ENCODE results near the gene HOXD10.

HOXD10 gene

GRCh38 chr2:176096243-176096985 lies 20.2 kb upstream of the HOXD10 start:
- FAIRE-seq: no peak

DNA sequence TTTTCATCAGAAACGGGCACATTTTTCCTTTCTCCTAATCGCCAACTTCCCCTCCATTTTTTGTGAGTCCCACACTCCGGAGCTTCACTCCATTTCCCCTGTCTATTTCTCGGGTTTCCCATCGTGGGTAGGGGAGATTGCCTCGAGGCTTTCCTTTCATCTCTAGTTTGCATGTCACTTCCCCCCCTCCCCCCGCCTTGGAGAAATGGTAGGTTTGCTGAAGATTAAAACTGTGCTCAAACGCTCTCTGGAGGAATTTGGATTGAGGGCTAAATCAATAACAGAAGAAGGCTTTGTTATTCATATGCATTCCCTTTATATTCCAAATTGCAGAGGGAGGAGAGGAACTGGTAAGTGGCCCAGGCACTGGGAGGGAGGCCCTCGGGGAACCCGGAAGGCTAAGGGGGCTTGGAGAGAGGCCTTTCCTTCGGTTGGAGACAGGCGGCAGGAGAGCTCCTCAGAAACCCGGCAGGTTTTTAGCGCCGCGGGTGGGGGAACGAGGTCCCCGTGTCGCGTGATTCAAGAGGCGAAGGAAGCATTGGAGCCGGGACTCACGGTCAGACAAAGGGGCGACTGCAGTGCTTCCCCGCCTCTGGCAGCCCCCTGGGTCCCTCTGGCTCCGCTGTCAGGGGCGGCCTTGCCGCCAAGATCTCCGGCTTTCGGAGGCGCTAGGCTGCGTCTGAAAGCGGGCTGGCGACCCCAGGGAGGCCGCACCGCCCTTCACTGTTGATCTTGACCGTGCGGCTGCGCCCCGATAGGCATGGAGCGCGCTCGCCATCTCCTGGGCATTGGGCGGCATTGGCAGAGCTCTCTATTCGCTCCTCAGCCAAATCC lies 19.4 kb upstream of the HOXD10 start:
- no peak for FAIRE-seq

GRCh38 chr2:176097820-176098365 lies 18.7 kb upstream of the HOXD10 start:
- no peak for FAIRE-seq

GRCh38 chr2:176098366-176099158 lies 18.0 kb upstream of the HOXD10 start:
- FAIRE-seq: no peak

DNA sequence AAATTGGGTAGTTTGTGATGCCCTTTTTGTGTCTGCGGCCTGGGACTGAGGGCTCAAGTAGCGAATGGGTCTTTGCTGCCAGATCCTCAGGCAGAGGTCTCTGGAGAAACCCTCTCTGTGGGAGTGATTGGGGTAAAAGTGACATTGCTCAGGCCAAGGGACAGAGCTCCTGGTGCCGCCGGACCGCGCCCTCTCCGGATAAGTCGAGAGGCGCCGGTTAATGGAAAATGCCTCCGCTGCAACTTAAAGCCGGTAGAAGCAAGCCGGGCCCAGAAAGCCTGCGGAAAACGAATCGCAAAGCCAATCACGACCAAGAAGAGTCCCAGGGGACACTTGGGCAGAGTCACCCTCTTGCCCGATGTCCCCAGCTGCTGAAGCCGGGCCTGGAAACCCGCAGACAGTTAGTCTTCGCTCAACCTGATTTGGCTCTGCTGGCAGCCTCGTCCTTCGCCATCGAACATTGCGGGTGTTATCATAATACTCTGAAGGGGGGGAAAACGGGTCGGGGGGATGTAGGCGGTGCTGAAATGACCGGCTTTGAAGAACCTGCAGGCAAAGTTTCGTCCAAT lies 17.3 kb upstream of the HOXD10 start:
- FAIRE-seq: no peak

GRCh38 chr2:176099728-176100546 lies 16.6 kb upstream of the HOXD10 start, which contains the start of gene HOXD12:
Gene HOXD12 (plus strand): TSS chr2:176099795. CDS start chr2:176099802, 7 bp downstream.
- no peak for FAIRE-seq

GRCh38 chr2:176100547-176101140 lies 15.9 kb upstream of the HOXD10 start:
- FAIRE-seq: no peak

DNA sequence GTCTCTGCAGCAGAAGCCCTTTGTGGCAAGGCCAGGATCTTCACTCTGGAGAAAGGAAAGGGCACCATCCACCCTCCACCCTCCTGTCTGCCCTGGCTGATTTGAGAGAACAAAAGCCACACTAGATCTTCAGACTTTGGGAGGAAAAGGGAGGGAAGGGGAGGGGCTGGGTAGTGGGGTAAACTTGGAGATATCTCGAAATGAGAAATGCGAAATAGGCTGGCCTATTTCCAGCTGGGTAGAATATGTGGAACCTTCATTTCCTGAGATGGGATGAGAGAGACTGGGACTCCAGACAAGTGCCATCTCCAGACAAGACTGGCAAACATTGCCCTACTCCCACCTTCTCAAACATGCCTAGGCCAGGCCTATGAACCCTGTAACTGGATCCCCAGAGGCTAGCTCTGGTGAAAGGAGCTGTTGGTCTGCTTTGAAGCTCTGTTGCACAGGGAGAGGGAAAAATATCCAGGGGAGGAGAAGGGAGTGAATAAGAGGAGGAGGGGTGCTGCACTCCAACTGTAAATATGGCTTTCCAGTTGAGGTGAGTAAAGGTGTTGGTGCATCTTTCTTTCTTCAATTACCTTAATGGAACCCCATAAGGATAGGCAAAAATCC lies 15.3 kb upstream of the HOXD10 start:
- FAIRE-seq: no peak

DNA sequence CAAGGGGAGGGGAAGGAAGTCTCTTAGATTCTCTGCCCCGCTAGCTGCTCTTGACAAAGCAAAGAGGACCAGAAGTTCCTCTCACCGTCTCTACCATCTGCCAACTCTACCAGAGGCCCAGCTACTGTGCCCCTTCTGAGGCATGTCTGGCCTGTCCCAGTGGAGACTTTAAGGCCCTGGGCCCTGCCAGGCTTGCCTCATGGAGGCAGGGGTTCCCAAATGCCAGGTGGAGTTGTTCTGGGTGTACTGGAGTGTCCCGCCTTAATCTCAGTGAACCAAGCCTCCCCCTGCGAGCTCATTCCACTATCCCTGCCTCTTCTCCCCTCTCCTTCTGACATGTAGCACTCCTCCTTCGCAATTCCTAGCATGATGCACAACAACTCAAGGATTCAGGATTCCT lies 14.7 kb upstream of the HOXD10 start:
- FAIRE-seq: no peak

DNA sequence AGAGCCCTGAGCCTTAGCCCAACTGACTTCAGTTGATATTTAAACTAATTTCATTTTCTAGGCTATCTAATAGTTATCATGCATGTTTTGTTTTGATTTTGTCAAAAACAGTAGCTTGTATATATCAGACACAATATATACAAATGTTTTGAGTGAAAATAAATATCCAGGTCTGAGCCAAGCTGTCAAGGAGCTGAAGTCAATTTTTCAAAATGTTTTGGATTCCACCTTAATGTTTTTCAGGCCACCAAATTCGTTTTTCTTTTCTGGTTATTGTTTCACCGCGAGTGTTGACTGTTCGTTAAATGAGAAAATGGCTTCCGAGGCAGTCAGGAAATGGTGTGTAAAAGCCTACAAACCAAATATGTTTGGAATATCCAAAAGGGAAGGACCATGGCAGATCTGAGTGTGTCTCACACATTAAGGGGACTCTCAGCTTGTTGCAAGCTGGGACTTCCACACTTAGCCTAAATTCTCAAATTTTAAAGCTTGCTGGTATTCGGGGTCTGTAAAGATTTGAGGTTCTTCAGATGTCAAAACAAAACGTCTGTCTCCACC lies 14.2 kb upstream of the HOXD10 start:
- no peak for FAIRE-seq

GRCh38 chr2:176103194-176103593 lies 13.4 kb upstream of the HOXD10 start:
- no peak for FAIRE-seq

GRCh38 chr2:176103742-176104315 lies 12.7 kb upstream of the HOXD10 start:
- FAIRE-seq: no peak

GRCh38 chr2:176104316-176105077 lies 12.1 kb upstream of the HOXD10 start:
- FAIRE-seq: no peak

DNA sequence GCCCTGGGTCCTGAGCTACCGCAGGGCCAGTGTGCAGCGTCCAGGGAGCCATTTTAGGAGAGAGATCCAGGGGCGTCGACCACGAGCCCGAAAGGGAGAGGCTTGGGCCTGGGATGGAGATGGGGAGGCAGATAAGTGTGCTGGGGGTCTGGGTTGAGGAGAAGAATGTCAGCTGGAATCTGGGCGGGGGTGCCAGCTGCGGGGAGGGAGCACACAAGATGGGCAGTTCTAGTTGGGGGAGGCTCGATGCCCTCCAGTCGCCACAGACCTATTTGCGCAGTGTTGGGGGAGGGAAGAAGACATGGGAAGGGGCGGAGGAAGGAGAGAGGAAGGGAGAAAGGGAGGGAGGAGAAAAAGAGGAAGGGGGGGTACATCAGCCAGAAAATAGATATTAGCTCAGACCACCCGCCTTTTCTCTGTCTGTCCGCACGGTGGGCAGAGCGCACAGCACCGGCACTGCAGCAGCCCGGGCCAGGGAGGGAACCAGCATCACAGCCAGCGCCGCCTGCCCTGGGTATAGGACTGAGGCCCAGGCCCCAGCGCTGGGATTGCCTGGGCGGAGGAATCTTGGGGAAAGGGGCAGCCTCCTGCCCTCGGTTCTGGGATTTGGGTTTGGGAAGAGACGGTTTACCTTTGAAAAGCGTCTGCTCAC lies 11.4 kb upstream of the HOXD10 start:
- no peak for FAIRE-seq

DNA sequence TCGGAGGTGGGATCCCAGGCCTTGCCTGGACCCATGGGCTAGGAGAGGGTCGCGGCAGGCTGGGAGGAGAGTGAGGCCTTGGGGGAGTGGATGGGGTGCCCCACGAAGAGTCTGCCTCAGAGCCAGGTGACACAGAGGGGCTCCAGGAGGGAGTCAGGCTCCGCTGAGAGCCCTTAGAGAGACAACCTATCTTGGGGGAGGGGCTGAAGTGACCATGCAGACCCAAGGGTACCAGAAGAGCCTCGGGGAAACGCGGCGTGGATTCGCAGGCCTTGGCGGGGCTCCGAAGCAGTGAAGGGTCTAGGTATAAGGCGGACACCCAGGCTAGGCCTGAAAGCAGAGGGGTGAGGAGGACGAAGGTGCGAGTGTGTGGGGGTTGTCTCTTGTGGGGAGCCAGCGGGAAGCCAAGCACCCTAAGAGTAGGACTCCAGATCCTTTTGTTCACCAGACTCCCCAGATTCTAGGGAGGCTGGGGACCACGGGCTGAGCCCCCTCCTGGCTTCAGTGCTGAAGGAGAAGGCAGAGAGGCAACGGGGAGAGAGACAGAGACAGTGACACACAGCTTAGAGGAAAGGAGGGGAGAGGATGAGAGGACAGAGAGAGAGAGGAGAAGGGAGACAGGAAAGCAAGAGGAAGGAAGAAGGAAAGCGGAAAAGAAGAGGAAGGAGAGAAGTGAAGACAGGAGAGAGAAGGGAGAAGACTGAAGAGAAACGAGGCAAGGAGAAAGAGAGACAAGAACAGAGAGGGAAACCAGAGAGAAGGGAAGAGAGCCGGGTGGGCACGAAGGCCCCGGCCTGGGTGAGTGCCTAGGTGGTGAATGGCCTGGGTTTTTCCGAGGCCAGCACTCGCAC lies 10.6 kb upstream of the HOXD10 start:
- no peak for FAIRE-seq

- FAIRE-seq: no peak
Measured at GRCh38 chr2:176106581-176107539, 9.7 kb upstream of the HOXD10 start, which contains the start of gene HOXD11. Gene HOXD11 (plus strand): TSS chr2:176107280. CDS start chr2:176107356, 76 bp downstream.

All from colon (tissue), 2 donors.